Ishikawa (cell line): ENCODE measurements around the gene SLC6A6.

ENCODE experiments used
- CEBPB ChIP-seq: IDR thresholded peaks from 2 replicates; pipeline ENCODE4 v1.6.1; 2012
- CREB1 ChIP-seq: IDR thresholded peaks from 2 replicates; pipeline ENCODE4 v1.6.1; 2012; ENCODE audit warnings: low read depth
- EGR1 ChIP-seq: IDR thresholded peaks from 2 replicates; pipeline ENCODE4 v1.6.1; 2012
- EP300 ChIP-seq: IDR thresholded peaks from 2 replicates; pipeline ENCODE4 v1.6.1; 2012; ENCODE audit warnings: borderline replicate concordance
- FOXM1 ChIP-seq: IDR thresholded peaks from 2 replicates; pipeline ENCODE4 v1.6.1; 2012; ENCODE audit warnings: low read depth, borderline replicate concordance
- MAX ChIP-seq: IDR thresholded peaks from 2 replicates; pipeline ENCODE4 v1.6.1; 2012
- NFIC ChIP-seq: IDR thresholded peaks from 2 replicates; pipeline ENCODE4 v1.6.1; 2012
- RAD21 ChIP-seq: IDR thresholded peaks from 2 replicates; pipeline ENCODE4 v1.6.1; 2012; ENCODE audit warnings: low read depth
- TAF1 ChIP-seq: IDR thresholded peaks from 2 replicates; pipeline ENCODE4 v1.6.1; 2012; ENCODE audit warnings: low read depth, mild to moderate bottlenecking
- TCF12 ChIP-seq: IDR thresholded peaks from 2 replicates; pipeline ENCODE4 v1.6.1; 2012; ENCODE audit warnings: low read depth
- TEAD4 ChIP-seq: IDR thresholded peaks from 2 replicates; pipeline ENCODE4 v1.6.1; 2012
- USF1 ChIP-seq: IDR thresholded peaks from 2 replicates; pipeline ENCODE4 v1.6.1; 2012
- YY1 ChIP-seq: IDR thresholded peaks from 2 replicates; pipeline ENCODE4 v1.6.1; 2012; ENCODE audit warnings: low read depth
- ZBTB7A ChIP-seq: IDR thresholded peaks from 2 replicates; pipeline ENCODE4 v1.6.1; 2012; ENCODE audit warnings: low read depth
- TF ChIP-seq, protein P1 (sequence below): IDR thresholded peaks from 2 replicates; pipeline ENCODE4 v1.6.1; 2012; ENCODE audit warnings: low read depth, mild to moderate bottlenecking

SLC6A6 gene

GRCh38 chr3:14458434-14459275 is 56.2 kb downstream of the SLC6A6 start:
- TF ChIP-seq ZBTB7A (no peak), EGR1 (no peak), MAX (no peak), EP300 (no peak), TCF12 (no peak), USF1 (no peak), TAF1 (no peak), YY1 (no peak), RAD21 (no peak)
- TF ChIP-seq, protein P1, sequence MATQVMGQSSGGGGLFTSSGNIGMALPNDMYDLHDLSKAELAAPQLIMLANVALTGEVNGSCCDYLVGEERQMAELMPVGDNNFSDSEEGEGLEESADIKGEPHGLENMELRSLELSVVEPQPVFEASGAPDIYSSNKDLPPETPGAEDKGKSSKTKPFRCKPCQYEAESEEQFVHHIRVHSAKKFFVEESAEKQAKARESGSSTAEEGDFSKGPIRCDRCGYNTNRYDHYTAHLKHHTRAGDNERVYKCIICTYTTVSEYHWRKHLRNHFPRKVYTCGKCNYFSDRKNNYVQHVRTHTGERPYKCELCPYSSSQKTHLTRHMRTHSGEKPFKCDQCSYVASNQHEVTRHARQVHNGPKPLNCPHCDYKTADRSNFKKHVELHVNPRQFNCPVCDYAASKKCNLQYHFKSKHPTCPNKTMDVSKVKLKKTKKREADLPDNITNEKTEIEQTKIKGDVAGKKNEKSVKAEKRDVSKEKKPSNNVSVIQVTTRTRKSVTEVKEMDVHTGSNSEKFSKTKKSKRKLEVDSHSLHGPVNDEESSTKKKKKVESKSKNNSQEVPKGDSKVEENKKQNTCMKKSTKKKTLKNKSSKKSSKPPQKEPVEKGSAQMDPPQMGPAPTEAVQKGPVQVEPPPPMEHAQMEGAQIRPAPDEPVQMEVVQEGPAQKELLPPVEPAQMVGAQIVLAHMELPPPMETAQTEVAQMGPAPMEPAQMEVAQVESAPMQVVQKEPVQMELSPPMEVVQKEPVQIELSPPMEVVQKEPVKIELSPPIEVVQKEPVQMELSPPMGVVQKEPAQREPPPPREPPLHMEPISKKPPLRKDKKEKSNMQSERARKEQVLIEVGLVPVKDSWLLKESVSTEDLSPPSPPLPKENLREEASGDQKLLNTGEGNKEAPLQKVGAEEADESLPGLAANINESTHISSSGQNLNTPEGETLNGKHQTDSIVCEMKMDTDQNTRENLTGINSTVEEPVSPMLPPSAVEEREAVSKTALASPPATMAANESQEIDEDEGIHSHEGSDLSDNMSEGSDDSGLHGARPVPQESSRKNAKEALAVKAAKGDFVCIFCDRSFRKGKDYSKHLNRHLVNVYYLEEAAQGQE, result no peak

GRCh38 chr3:14459384-14459783 is 57.0 kb downstream of the SLC6A6 start:
- TF ChIP-seq CREB1 (no peak), CEBPB (no peak), RAD21 (no peak), NFIC (no peak), USF1 (no peak), TEAD4 (no peak), TCF12 (no peak), MAX (no peak), YY1 (no peak), TAF1 (no peak), FOXM1 (no peak)
- TF ChIP-seq, protein P1, result no peak

GRCh38 chr3:14459787-14460186 is 57.4 kb downstream of the SLC6A6 start:
- TF ChIP-seq TCF12, result no peak
- TF ChIP-seq FOXM1, result no peak
- no peak for TF ChIP-seq TAF1
- no peak for TF ChIP-seq CEBPB
- TF ChIP-seq EP300, result no peak
- no peak for TF ChIP-seq EGR1
- TF ChIP-seq ZBTB7A, result no peak
- no peak for TF ChIP-seq YY1
- no peak for TF ChIP-seq NFIC
- TF ChIP-seq, protein P1, result no peak
- TF ChIP-seq RAD21, result no peak
- TF ChIP-seq USF1, result no peak
- no peak for TF ChIP-seq MAX
- TF ChIP-seq TEAD4, result no peak
- TF ChIP-seq CREB1, result no peak
